Measurements from ENCODE around the gene STIM1.

STIM1 gene

DNA sequence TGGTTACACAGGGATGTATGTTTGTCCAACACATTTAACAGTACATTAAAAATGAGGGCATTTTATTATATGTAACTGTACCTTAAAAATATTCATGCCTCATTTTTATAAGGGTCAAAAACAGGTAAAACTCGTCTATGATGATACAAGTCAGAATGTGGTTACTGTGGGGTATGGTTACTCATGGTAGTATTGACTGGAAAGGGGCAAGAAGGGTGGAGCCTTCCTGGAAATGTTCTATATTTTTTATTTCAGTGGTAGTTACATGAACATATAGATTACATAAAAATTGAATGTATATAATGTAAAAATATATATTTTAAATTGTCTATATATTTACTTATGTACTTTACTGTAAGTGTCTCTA, 99.8 kb downstream of the STIM1 start:
- DNase-seq, result no peak

DNA sequence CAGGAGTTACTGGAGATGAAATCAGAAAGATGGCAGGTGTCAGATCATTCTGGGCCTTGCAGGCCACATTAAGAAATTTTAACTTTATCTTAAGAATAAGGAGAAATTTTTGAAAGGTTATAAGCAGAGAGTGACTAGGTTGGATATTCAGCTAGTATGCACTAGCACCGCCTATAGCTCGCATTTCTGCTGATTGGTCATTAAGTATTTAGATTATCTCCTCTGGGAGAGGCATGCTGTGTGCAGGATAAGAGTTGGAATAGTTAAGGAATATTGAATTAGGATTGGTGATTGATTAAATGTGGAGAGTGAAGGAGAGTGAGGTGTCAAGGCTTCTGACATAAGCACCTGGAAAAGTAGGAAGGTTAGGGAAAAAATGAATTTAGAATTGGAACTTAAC, 100.6 kb downstream of the STIM1 start:
- DNase-seq, result no peak

DNA sequence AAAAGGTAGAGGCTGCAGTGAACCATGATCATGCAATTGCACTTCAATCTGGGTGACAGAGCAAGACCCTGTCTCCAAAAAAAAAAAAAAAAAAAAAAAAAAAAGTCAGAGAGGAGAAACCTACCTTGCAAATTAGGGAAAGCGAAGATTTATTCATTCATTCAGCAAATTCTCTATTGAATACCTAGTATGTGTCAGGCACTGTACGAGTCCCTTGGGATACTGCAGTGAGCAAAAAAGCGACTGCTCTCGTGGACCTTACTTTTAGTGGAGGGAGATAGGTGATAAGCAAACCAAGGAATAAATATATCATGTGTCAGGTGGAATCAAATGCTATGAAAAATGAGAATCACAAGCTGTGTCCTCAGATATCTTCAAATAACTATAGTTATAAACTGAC, 101.3 kb downstream of the STIM1 start:
- DNase-seq, result no peak

DNA sequence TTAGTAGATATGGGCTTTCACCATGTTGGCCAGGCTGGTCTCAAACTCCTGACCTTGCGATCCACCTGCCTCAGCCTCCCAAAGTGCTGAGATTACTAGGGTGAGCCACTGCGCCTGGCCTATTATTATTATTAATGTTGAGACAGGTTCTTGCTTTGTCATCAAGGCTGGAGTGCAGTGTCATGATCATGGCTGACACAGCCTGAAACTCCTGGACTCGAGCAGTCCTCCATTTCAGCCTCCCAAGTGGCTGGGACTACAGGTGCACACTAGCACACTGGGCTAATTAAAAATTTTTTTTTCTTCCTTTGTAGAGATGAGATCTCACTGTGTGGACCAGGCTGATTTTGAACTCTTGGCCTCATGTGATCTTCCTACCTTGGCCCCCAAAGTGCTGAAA, 102.0 kb downstream of the STIM1 start:
- no peak for DNase-seq

DNA sequence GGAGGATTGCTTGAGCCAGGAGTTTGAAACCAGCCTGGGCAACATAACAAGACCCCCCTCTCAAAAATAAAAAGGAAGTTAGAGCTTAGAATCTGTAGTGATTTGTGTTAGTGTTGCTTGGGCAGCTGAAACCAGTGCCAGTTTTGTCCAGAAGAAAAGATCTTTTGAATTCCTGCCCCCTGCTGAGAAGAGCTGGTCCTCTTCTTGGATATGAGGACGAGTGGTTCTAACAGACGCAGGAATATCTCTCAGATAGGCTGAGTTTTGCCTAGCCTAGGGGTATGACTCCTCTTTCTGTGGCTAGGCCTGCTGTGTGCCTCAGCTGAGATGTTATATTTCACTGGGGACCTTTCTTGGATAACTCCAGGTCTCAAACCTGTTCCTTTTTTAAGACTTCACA, 102.8 kb downstream of the STIM1 start:
- DNase-seq, result no peak

DNA sequence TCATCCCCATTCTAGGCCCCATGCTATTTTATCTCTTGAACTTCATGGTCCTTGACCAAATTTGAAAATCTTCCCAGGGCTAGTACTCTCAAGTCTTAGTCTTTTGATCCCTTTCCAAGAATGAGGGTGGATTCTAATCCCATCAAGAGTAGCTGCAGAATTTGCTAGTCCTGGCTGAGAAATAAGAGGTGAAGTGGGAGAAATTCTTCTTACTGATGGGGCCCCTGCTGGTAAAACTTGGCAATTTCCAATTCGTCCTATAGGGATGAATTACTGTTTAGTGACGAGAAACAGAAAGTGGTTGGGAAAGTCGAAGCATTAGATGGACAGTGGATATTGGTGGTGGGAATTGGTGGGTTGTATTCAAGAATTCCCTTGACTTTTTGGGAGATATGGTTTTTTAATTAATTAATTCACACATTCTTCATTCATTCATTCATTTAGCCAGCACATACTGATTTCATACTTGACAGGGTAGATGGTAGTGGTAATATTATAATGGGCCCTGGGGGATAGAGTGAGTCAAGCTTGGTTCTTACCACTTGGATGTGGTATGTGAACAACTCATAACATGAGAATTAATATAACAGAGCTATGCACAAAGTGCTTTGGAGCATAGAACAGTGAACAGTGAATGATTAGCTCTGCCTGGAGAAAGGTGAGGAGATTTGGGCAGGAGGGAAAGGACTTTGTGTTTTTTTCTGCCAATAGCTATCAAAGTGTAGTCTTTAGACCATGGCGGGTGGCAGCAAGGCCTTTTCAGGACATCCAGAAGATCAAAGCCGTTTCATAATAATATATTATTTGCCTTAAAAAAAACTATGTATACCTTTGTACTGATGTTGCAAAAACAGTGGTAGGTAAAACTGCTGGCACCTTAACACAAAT, 103.8 kb downstream of the STIM1 start:
- no peak for DNase-seq

DNA sequence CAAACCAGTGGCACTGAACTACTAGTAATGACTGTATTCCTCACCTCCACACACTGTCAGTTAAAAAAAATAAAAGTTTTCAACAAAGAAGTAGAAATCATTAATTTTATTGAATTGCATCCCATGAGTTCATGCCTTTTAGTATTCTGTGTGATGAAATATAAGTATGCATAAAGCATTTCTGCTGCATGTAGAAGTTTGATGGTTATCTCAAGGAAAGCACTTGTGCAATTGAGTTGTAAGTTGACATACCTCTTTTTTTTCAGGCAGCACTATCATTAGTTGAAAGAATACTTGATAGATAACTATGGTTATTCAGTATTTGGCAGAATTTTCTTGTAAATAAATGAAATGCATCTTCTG, 104.4 kb downstream of the STIM1 start:
- no peak for DNase-seq

DNA sequence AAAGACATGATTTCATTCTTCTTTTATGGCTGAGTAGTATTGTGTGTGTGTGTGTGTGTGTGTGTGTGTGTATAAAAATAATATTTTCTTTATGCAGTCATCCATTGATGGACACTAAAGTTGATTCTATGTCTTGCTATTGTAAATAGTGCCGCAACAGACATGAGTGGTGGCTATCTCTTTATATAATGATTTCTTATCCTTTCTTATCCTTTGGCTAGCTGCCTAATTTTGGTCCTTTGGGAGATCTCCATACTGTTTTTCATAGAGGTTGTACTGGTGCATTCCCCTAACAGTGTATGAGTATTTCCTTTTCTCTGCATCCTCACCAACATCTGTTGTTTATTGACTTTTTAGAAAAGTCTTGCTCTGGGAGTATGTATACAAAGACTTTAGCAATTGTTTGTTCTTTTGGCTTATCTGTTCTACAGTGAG, 107.0 kb downstream of the STIM1 start:
- DNase-seq, result no peak

DNA sequence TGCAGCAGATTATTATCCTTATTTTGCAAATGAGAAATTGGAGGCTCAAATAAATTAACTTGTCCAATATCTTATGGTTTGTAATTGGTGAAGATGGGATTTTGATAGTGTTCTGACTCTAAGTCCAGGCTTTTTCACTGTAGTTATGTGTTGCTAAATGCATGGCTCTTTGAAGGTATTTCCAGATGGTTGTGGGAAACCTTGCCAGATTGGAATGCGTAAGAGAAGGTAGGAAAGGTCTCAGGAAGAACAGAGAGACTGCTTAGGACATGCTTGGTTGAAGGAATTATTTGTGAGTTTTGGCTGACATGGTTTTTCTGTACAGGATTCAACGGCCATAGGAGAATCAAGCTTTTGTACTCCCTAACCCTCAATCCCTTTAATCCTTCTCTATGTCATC, 108.6 kb downstream of the STIM1 start:
- no peak for DNase-seq

DNA sequence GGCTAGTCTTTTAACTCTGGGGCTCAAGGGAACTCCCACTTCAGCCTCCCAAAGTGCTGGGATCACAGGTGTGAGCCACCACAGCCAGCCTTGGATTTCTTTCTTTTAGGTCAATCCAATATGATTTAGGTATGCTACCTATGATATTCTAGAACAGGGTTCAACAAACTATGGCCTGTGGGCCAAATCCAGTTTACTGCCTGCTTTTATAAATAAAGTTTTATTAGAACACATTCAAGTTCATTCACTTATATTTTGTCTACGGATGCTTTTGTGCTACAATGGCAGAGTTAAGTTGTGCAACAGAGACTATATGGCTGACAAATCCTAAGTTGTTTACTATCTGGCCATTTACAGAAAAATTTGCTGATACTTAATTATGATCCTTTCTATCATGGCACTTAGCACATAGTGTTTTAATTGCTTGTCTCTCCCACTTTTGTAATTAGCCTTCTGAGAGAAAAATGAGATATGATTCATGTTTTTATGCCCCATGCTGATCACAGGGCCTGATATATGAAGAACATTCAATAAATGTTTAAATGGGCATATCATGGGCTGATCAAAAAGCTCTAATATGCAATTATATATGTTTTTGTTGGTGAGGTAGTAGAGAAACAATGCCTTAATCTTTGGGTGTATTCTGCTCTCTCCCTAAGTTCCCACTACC, 109.6 kb downstream of the STIM1 start:
- no peak for DNase-seq

DNA sequence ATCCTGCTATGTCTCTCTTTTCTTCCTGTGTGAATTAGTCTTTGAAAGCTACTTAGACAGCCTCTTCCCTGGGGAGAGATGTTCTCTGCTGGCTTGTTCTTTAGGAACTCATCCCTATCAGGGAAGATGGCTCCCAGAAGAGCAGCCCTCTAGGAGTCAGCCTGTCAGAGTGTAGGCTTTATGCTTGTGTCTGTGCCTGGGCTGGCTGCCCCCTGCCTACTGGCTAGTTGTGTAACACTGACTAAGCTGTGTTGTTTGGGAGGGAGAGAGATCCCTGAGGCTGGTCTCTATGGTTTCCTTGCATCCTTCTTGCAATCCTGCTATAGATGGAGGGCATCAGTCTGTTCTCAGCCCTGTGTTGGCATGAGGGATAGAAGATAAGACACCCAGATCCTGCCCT, 112.2 kb downstream of the STIM1 start:
- no peak for DNase-seq

DNA sequence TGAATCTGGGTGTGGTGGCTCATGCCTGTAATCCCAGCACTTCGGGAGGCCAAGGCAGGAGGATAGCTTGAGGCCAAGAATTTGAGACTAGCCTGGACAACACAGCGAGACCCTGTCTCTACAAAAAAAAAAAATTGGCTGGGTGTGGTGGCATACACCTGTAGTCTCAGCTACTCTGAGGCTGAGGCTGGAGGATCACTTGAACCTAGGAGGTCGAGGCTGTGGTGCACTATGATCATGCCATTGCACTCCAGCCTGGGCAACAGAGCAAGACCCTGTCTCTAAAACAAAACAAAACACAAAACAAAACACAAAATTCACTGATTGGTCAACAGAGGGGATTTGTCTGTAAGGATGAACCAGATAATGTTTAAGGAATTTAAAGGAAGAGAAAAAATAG, 113.7 kb downstream of the STIM1 start:
- DNase-seq, result no peak

DNA sequence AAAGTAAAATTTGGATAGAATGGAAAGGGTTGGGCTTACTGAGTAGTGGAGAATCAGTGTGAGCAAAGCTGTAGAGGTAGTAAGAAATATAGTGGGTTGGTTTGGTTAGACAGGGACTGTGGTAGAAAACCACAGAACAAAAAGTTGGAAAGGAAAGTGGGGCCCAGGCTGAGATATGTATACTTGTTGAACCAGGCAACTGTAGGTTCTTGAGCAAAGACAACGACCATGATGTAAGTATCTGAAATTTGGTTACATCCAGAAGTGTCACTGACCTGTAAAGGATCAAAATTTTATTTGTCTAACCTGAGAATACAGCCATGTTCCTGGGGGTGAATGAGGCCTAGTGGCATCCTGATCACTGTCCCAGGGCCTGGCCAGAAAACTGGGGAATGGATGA, 114.1 kb downstream of the STIM1 start:
- DNase-seq, result no peak

DNA sequence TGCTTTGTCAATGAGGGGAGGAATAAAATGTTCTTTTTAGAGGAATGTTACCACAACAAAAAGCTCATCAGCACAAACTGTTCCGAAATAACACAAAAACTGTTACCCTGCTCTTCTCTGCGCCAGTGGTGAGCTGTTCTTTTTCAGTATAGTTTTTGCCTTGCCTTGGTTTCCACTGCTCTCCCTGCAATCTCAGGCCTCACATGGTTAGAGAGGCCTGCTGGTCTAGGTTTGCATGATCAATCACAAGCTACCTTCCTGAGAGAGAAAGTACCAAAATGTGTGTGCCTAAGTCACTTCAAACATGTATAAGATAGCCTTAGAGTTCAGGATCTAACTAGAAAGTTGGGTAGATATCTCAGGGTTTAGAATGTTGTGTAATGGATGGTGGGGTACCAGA, 114.6 kb downstream of the STIM1 start:
- DNase-seq, result no peak

DNA sequence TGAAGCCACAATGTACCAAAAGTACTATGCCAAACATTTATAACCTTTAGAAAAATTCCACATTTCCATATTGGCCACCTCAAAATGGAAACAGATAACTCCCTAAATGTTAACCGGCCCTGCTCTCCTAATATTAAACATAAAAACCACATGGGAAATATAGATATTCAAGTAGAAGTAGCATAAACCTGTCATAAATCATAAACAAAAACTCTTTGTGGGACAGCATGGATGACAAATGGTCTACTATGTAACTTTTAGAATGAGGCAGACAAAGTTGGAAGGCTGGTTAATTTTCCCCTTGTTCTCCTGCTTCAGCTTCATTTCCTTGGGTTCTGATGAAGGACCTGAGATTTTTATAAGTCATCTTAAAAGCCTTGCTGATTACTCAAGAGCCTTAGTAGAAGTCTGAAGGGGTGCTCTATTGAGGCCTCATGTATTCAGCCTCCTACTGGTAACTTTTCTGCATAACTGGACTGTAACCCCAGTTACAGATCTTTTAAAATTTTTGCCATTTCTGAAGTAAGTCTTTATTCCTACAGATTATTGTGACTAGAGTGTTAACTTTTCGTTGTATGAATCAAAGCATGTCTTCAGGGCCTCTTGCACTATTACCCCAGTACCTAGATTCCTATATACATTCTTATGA, 116.4 kb downstream of the STIM1 start:
- no peak for DNase-seq

DNA sequence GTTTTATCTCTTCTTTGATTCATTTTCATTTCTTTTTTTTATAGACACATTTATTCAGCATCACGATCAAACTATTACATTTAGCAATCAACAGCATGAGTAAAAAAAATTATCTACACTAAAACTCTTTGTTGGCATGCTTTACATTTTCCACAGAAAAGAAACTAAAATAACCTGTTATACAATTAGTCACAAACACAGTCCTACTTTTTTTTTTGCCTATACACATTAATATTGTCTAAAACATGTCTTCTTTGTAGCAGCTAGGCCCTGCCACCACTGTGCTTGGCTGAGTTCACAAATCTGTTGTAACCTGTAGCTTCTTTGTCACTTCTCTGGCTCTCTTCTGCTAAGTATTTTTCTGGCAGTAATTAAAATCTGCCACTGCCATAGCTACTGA, 117.0 kb downstream of the STIM1 start:
- DNase-seq, result no peak

DNA sequence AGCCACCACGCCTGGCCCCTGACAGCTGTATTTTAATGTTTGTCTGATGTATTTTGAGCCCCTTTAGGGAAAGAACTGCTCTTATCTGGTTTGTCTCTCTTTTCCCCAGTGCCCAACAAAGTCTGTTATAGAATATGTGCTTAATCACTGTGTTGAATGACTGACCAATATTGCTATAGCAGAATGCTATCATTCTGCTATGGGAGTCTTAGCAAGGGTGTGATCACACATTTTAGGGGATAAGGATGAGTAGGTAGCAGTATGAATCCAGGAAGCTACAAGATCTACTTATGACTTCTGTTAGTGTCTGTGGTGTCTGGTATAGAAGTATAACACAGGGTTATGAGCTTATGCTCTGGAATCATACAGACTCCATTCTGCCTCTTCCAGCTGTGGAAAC, 121.6 kb downstream of the STIM1 start:
- no peak for DNase-seq

DNA sequence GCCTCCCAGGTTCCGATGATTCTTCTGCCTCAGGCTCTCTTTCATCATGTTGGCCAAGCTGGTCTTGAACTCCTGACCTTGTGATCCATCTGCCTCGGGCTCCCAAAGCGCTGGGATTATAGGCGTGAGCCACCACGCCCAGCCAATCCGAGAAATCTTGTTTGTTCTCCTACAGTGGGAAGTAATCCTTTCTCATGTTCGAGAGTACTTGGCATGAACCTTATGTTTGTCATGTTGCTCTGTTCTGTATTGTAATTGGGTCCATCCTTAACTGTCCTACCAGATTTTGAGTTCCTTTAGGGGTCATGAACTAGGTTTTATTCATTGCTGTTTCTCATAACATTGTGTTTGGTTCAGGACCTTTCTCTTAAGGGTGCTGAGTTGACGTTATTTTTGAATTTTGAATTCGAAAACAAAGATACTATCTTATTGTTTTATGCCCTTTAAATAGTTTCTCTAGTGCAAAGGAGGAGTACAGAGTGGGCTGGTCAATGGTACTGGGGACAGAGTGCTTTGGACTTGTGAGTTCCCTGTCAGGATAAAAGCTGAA, 125.7 kb downstream of the STIM1 start:
- DNase-seq, result no peak

DNA sequence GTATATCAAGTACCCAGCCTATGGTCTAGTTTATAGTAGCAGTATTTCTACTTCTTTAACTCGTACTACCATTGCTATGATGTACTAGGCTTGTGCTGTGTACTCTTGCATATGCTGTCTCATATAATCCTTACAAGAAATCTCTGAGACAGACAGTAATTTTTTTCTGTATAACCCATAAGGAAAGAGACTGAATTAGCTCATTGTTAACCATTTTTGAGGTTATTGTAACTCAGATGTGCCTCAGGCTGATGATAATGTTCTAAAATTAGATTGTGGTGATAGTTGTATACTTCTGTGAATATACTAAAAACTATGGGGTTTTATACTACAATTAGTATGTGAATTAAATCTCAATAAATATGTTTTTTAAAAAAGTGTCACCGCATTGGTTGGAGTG, 127.0 kb downstream of the STIM1 start:
- no peak for DNase-seq

DNA sequence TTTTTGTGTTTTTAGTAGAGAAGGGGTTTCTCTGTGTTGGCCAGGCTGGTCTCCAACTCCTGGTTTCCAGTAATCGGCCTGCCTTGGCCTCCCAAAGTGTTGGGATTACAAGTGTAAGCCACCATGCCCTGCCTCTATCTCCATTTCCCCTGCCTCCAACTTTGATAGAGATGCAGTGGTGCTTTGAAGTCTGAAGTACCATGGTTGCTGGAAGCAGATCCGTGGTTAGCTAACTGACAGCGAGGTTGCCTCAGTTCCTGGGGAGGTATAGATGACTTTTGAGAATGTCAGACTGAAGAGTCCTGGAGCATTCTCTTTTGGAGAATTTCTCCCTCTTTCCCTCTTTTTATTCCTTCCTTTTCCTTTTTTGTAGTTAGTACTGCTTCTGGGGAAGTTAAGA, 127.6 kb downstream of the STIM1 start:
- DNase-seq, result no peak

DNA sequence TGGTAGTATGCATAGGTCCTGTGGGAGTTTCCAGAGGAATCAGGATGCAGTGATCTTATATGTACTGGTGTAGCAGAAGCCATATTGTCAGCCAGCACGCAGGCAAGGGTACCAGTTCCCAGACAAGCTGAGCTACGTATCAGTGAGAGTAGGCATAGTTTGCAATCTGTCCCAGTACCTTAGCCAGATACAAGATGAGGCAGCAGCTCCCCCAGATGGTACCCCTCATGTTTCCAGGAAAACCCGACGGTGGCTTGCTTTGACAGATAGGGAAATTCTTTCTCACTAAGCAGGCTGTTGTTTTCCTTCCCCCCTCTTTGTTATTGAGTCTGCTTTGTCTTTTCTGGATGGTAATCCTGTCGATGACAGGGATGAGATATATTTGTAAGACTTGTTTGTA, 129.4 kb downstream of the STIM1 start:
- no peak for DNase-seq

DNA sequence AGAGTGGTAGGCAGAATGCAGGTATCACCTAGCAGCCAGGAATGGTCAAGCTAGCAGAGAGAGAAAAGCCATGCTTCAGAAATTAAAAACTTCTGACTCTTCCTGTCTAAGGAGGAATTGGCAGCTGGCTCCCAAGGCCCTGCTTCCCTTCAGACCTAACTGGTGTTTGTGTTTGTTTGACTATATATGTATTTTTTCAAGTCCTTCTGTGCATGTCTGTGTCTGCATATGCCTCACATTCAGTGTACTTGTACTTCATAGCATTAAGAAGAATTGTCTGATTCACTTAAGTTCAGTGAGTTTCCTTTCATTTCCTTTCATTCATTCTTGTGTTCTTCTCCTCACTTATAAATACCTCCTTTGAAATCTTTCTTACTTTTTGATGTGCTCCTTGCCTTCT, 130.2 kb downstream of the STIM1 start:
- DNase-seq, result no peak

DNA sequence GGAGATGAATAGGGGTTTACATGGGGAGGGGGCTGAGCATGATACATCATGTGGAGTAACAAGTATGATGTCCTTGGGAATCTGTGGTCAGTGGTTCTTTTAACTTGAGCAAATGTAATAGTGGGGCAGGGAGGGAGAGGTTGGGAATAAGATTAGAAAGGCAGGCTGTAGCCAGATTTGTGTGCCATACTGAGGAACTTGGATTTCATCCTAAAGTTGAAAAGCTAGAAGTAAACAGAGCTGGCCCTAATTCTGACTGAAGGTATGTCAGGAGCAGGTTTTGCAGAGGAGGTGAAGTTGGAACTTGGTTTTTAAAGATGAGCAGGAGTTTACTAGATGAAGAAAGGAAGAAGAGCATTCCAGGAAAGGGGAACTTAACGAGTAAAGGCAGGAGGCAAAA, 130.8 kb downstream of the STIM1 start:
- DNase-seq, result no peak

All from NCI-H1092 (cell line).